GM21367 (cell line): ENCODE data around the gene IGFN1.
"Not testable (repeated sequence)": the region's sequence is repeated elsewhere in the genome, so short reads cannot be mapped to it uniquely, and the experiment has no call there.

Source experiments
- ATAC-seq: cut with Tn5 transposase; IDR thresholded peaks from one replicate; pipeline ENCODE4 v1.9.1; 2021; ENCODE audit not compliant: unreplicated experiment

IGFN1 gene

DNA sequence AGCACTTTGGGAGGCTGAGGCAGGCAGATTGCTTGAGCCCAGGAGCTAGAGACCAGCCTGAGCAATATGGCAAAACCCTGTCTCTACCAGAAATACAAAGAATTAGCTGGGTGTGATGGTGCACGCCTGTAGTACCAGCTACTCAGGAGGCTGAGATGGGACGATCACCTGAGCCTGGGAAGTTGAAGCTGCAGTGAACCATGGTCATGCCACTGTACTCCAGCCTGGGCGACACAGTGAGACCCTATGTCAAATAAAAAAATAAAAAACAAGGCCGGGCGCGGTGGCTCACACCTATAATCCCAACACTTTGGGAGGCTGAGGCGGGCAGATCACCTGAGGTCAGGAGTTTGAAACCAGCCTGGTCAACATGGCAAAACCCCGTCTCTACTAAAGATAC lies 27.6 kb upstream of the IGFN1 start:
- ATAC-seq: not testable (repeated sequence)

DNA sequence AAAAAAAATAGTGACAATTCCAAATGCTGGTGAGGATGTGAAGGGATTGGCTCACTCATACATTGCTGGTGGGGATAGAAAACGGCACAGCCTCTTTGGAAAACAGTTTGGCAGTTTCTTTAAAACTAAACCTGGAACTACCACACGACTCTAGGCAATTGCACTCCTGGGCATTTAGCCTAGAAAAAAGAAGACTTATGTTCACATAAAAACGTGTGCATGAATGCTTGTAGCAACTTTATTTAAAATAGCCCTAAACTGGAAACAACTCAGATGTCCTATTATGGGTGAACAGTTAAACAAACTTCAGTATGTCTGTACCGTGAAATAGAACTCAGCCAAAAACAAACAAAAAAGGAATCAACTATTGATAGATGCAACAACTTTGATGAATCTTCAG lies 26.9 kb upstream of the IGFN1 start:
- ATAC-seq: no peak

DNA sequence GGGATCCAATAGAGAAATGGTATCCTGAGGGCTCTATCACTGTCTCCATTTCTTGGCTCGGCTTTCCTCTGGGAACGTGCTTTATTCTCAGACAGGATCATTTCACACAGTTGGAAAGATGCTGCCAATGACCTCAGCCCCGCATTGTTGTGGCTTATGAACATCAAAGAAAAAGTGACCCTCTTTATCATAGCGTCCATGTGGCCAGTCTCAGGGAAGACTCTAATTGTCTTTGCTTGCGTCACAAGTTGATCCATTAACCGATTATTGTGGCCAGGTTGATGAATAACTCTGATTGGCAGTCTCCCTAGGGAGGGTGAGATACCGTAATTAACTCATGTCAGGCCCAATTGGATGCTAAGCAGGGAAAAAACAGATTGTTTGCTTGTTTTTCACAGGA lies 26.0 kb upstream of the IGFN1 start:
- no peak for ATAC-seq

DNA sequence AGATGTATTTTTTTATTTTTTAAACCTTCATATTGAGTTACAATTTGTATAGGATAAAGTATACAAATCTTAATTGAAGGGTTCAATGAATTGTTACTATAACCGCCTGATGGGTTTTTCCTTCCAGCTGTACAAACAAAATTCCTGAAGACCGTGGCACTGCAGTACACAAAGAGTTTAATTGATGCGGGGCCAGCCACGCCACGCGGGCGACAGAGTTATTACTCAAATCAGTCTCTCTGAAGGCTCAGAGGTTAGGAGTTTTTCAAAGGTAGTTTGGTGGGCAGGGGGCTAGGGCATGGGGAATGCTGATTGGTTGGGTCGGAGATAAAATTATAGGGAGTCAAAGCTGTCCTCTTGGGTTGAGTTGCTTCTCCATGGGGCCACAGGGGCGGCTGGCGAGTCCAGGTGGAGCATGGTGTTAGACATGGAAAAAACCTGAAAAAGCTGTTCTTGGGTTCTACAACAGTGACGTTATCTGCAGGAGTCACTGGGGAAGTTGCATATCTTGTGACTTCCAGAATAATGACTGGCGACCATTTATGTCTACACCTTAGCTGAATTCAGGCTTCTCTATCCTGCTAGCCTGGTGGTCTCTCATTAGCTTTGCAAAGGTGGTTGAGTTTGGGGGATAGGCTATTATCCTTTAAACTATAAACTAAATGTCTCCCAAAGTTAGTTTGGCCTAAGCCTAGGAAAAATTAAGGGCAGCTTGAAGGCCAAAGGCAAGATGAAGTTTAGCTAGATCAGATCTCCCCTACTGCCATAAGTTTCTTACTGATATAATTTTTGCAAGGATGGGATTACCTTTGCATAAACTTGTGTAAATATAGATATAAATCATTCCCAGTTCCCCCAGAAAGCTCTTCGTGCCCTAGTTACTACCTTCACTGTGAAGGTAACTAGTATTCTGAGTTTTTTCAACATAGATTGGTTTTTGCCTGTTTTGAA lies 23.3 kb upstream of the IGFN1 start:
- no peak for ATAC-seq

DNA sequence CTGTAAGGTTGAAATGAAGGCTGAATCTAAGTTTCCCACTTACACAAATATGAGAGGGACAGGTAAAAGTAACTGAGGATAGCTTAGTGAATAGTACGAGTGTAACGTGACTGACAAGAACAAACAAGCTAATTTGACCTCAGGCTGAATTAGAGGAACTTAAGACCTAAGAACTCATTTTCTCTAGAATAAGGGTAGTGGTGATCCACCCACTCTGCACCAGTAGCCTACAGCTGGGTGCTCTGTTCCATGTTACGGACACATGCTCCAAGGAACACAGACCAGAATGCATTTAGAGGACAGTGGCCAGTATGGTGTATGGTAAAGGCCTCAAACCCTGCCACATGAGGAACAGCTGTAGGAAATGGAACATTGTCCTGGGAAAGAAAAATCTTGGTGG lies 21.4 kb upstream of the IGFN1 start:
- no peak for ATAC-seq

DNA sequence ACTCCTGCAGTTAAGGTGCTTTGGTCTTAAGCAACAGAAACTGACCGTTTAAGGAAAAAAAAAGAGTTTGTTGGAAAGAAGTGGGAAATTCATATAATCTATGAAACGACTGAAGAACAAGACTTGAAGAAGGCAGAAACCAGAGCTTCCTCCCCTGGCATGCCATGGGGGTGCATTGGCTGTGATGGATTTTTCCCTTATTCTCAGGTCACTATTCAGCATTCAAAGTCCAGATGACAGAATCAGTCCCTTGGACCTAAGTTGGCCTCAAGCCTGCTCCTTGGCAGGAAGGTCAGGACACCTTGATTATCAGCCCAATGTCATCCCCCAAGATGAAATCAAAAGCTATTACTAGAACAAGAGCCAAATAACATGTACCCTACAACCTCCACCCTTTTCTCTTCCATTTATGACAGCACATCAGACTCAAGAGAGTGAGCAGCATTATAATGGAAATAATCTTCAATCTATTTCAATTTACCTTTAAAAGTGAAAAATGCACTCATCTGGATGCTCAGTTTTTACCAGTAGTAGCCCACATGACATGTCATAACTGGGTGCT lies 20.6 kb upstream of the IGFN1 start:
- ATAC-seq: no peak

DNA sequence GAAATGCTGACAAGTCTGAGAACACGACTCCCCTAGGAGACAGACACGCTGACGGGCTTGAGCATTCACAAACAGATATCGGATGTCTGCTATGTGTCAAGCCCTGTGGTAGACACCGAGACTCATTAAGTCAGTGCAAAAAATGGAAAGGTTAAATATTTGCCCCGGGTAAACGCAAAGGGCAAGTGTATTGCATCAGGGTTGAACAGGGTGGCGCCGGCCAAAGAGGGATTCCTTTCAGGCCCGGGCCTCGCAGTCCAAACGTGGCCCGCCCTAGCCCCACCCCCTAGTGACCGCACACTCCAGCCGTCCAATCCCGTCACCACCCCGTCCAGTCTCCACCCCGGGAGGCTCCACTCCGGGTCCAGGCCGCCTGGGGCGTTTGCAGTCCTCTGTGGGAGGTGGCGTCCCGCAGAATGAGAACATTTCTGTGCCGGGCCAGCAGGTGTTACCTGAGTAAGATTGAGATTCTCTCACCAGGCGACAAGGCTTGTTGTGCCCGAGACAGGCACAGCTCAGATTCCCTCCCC lies 20.0 kb upstream of the IGFN1 start:
- ATAC-seq: peak; percentile 93

DNA sequence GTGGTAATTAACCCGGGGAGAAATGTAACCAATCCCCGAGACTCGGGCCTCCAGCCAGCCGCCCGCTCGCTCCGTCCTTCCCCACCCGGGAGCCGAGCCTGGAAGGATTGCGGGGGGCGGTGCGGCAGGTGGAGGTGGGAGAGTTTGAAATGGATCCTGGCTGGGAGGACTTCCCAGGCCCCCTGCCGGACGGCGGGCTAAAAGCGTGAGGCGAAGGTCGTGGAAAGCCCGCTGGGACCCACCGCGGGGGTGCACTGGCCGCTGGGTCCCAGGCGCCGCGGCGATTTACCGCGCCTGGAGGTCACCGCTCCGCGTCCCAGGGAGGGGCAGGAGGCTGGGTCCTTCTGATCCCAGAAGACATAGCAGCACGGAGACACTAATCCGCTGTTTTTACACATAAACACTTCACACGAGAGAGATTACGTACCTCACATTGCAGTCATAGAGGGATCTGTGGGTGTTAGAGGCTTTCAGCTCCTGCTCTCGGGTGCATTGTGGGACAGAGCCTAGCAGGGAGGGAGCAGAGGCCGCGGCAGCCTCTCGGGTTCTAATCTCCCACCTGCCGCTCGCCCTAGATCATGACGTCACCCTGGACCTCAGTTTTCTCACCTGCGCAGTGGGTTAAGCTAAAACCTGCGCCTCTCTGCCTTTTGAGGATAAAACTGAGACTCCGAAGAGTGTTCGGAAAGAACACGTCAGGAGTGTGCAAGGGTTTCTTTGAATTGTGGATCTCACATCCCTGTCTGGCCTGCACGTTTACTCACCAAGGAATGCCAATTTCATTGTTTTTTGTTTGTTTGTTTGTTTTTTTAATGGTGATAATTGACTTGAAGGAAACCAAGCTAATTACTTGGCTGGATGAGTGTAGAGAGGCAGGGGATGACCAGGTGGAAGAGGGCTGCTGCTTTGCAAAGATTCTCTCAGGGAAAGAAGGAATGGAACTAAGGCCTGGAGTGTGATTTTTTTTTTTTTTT lies 19.3 kb upstream of the IGFN1 start:
- peak; percentile 25 for ATAC-seq

DNA sequence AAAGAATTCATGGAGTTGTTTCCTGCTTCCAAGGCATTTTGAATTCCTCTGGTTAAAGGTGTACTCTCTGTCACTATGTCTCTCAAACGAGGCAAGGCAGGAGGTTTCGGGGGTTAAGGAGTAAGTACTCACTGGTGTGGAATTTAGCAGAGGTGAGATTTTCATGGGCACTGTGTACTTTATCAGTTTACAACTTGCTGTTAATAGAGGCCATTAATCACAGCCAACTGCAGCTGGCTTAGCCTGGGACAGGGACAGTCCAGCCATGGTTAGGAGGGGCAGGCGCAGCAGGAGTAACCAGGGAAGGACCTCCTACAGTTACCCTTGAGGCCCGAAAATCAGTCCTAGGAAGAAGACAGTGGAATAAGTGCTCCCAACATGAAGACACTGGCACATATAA lies 18.3 kb upstream of the IGFN1 start:
- ATAC-seq: no peak

DNA sequence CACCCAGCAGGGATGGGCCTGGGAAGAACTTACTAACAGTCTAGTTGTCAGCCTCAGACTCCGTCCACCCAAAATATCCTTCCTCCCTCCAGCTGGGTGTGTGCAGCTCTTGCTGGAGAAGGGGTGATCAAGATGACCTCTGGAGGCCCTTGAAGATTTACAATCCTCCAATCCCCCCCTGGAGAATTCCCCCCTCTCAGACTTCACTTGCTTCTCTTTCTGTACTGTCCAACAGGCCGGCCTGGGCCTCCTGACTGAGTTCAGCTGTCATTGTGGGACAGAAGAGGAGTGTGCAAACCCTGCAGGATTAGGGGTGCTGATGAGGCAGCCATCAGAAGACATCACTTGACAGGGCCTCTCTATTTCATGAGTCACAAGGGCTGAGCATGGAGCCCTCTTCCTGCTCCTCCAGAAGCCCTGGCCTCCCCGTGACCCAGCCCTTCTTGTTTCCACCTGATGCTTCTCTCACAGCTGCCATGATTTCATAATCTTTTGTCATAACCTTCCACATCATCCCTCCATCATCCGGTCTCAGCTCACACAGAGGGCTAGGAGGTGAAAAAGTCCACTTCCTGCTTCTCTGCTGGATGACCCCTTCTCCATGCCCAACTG lies 17.5 kb upstream of the IGFN1 start:
- no peak for ATAC-seq

DNA sequence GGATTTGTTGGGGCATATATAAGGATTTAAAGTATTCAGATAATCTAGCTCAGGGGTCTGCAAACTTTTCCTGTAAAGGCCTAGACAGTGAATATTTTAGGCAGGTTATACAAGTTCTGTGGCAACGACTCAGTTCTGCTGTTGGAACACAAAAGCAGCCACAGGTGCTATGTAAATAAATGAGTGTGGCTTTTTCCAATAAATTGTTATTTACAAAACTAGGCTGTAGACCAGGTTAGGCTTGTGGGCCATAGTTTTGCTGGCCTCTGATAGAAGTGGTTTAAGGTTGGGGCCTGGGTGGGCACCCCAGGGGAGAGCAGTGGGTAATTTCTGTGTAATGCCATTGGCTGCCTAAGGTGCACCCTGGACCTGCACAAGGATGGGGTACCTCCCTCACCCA lies 16.9 kb upstream of the IGFN1 start:
- no peak for ATAC-seq

DNA sequence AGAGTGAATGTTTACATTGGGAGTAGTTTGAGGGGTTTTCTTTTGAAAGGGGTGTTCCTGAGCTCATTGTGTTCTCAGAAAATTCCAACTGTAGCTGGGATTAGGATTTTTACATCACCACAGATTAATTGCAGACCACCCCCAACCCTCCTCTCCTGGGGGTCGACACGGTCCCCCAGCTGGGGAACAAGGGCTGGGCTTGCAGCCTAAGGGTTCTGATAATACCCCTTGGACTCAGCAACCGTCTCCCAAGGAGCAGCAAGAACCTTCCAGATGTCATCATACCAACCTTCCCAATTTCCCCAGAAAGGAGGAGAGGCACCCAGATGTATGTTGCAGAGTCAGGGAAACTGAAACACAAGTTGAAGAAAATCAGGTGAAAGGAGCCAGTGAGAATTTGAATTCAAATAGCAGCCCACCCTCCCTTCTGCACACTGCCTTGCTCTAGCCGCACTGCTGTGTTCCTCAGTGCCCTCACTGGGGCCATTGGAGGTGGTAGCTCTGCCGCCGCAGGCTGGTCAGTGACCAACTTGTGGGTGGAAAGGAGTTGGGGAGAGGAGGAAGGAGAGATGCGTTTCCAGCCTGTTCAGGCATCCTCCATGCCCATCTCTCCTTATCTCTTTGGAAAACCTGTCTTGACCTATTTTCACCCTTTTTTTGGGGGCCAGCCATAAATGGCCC lies 14.7 kb upstream of the IGFN1 start:
- no peak for ATAC-seq

DNA sequence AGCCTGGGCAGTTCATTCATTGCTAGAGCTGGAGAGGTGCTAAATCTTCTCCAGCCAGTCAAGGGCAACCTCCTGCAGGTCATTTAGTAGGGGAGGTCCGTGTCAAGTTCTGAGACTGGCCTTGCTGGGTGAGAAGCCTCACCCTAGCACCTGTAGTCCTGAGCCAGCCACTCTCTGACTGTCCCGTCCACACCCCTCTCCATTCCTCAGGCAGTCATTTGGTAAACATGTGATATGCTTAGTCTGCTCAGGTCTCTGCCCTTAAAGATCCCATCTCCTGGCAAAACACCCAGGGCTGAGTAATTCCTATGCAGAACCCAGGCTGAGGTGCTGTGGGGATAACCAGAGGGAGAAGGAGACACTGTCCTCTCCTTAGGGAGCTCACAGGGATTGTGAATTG lies 13.7 kb upstream of the IGFN1 start:
- no peak for ATAC-seq

DNA sequence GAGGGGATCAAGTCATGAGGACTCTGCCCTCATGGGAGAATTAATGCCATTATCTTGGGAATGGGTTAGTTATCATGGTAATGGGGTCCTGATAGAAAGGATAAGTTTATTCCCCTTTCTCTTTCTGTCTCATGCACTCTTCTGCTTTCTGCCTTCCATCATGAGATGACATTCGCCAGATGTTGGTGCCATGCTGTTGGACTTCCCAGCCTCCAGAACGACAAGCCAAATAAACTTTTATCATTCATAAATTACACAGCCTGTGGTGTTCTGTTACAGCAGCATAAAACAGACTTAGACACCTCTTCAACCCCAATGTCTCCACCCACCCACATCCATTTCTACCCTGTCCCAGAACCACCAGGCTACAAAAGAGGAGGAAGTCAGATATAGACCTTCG lies 11.9 kb upstream of the IGFN1 start:
- no peak for ATAC-seq

DNA sequence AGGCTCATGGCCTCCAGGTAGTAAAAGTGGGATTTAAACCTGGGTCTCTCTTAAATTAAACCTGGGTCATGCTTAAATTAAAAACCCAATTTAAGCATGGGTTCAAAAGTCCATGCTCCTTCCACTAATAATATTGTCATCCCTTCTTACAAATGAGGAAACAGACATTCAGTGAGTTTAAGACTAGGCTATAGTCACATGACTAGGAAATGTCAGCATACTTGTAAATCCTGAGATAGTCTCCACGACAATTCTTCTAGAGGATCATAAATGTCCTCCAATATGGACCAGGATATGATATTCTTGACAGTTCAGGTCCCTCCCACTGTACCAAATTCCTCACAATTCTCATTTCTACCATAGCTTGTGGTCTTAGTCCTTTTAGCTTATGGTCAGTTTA lies 10.5 kb upstream of the IGFN1 start:
- no peak for ATAC-seq

DNA sequence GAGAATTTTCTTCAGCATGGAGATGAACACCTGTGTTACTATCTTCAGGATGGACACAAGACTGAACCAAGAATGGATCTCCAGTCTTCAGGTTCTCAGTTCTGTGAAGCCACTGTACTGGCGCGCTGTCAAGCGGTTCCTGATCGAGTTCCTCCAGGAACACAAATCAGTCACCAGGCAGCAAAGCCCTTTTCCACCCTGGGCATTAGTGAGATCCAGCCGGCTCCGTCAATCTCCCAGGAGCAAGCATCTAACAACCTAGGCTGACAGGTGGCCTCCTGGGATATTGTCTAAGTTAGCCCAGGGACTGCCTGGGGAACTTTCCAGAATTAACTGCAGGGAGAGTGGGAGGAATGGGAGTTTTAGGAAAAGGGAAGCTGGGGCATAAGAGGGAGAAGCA lies 9.7 kb upstream of the IGFN1 start:
- ATAC-seq: no peak

DNA sequence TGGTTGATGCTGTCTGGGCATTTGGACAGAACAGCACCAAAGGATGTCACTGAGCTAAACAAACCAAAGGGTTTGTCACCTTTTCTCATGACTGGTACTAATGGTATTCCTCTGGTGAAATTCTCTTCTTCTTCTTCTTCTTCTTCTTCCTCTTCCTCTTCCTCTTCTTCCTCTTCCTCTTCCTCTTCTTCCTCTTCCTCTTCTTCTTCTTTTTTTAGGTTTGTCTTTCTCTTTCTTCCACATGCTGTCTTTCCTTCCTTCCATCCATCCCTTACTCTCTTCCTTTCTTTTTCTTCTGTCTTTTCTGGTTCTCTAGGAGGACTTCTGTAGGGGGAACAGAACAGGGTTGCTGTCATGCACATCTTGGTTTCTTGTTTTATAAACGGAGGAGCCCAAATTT lies 9.3 kb upstream of the IGFN1 start:
- ATAC-seq: no peak

DNA sequence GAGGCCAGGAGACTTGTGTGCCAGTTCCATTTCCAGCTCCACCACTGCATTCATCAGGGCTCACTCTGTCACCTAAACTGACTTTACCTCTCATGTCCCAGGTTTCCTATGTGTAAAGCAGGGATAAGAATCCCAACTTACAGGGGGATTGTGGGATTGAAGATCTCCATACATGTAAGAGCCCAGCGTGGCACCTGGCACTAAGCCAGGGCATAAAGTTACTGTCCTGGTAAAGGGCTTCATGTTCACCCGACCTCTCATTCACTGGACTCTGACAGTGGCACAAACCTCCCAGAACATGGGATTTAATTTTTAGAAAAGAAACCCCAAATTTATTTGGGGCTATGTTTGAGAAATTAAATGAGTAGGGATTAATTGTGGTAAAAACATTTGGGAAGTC lies 8.9 kb upstream of the IGFN1 start:
- ATAC-seq: no peak

DNA sequence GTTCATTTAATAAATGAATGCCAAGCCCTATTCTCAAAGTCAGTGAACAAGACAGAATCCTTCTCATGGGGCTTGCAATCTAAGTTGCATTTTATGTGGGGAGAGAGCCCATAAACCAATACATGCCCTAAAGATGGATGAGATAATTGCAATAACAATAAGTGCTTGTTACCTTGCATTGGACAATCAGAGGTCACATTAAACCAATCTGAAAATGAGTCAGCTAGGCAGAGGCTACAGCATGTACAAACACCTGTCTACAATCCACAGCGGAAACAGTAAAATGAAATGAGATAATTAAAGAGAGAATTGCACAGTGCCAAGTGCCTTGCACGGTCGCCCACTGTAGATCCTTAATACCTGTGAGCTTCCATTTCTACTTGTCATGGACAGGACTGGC lies 7.4 kb upstream of the IGFN1 start:
- no peak for ATAC-seq

DNA sequence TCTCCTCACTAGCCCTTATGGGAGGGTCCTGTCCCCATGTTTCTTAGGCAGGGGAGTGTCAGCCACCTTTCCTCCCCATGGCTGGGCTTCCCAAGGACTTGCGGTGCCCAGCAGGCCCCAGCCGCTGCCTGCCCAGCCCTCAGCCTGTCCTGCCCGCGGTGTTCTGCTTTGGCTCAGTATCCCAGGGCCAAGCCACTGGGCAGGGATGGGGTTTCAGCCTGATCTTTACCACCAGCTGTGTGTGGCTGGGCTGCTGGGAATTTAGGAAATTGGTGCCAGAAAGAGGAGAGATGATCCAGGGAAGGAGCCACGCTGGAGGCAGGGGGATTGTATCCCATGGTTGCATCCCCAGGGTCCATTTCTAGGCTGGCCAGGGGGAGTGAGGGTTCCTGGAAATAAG lies 6.9 kb upstream of the IGFN1 start:
- ATAC-seq: no peak
